WERI-Rb-1 (cell line): ENCODE measurements around the gene TNXB.
"Not testable (repeated sequence)": the region's sequence is repeated elsewhere in the genome, so short reads cannot be mapped to it uniquely, and the experiment has no call there.

Source experiments
- DNase-seq: peaks from one replicate; pipeline ENCODE4 v3.0.0-alpha.2; 2020
- H3K27ac ChIP-seq: fragments of 250-450 bp; sonication (Bioruptor Pico); 2 replicates; pipeline ENCODE4 v1.5.1; 2020; ENCODE audit warnings: mild to moderate bottlenecking, moderate library complexity
- H3K27me3 ChIP-seq: fragments of 250-450 bp; sonication (Bioruptor Pico); 2 replicates; pipeline ENCODE4 v1.5.1; 2021; ENCODE audit warnings: mild to moderate bottlenecking, low read depth, moderate library complexity; ENCODE audit not compliant: insufficient read depth, severe bottlenecking
- H3K36me3 ChIP-seq: fragments of 250-450 bp; sonication (Bioruptor Pico); 2 replicates; pipeline ENCODE4 v1.5.1; 2020; ENCODE audit warnings: mild to moderate bottlenecking, moderate library complexity
- H3K4me3 ChIP-seq: 2 replicates; pipeline ENCODE4 v1.5.1; 2011; ENCODE audit warnings: low read depth, mild to moderate bottlenecking, control low read depth, low read length
- H3K9me3 ChIP-seq: fragments of 250-450 bp; sonication (Bioruptor Pico); 2 replicates; pipeline ENCODE4 v1.5.1; 2021; ENCODE audit warnings: mild to moderate bottlenecking, moderate library complexity; ENCODE audit not compliant: severe bottlenecking
- CTCF ChIP-seq: IDR thresholded peaks from 2 replicates; pipeline ENCODE4 v1.5.1; 2011; ENCODE audit warnings: low read depth, mild to moderate bottlenecking, control low read depth, inconsistent platforms, low read length

Gene TNXB

GRCh38 chr6:32069460-32069859 is 39.7 kb downstream of the TNXB start:
- TF ChIP-seq CTCF: no peak
- no peak for DNase-seq
- Histone ChIP-seq H3K36me3 (no peaks in the 10 kb centered on the region), H3K4me3 (no peak overlapping the region), H3K9me3 (no peaks in the 10 kb centered on the region), H3K27ac (no peak overlapping the region), H3K27me3 (no peaks in the 10 kb centered on the region)

DNA sequence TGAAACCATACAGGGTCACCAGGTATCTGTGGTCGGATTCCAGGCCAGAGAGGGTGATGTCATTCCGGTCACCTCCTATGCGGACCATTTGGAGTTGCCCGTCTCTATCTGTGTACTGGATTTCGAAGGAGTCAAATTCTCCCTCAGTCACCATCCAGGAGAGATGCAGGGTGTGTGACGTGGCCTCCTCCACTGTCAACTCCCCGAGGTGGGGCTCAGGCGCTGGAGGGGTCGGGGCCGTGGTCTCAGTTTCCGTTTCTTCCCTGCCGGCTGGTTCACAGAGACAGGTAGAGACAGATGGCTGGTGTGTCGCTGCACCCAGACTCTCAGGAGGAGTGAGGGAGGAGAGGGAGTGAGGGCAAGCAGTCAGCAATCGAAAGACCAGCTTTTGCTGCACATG is 40.3 kb downstream of the TNXB start:
- H3K4me3 ChIP-seq: no peak overlapping the region
- no peaks in the 10 kb centered on the region for H3K36me3 ChIP-seq
- TF ChIP-seq CTCF: no peak
- H3K9me3 ChIP-seq: no peaks in the 10 kb centered on the region
- no peak for DNase-seq
- H3K27ac ChIP-seq: no peak overlapping the region
- H3K27me3 ChIP-seq: no peaks in the 10 kb centered on the region

GRCh38 chr6:32068315-32068714 is 40.8 kb downstream of the TNXB start:
- not testable (repeated sequence) for H3K36me3 ChIP-seq, H3K4me3 ChIP-seq, H3K9me3 ChIP-seq, H3K27ac ChIP-seq, DNase-seq, H3K27me3 ChIP-seq

DNA sequence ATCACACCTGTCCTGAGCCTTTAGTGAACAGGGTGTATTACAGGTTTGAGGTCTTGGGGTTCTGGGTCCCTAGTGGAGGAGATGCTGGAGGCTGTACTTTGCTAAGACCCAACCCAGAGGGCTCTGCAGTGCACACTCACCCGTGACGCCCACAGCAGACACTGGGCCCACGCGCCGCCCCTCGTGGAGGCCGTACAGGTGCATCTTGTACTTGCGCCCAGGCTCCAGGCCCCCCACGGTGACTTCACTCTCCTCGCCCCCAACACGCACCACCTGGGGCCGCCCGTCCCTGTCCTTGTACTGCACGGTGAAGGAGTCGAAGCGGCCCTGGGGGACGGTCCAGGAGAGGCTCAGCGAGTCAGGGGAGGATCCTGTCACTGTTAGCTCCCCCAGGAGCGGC is 41.6 kb downstream of the TNXB start:
- not testable (repeated sequence) for H3K9me3 ChIP-seq, H3K36me3 ChIP-seq, H3K27me3 ChIP-seq, DNase-seq, H3K4me3 ChIP-seq, H3K27ac ChIP-seq

GRCh38 chr6:32064706-32065105 is 44.4 kb downstream of the TNXB start:
- H3K4me3 ChIP-seq: no peak overlapping the region
- H3K27ac ChIP-seq: no peak overlapping the region
- H3K36me3 ChIP-seq: no peaks in the 10 kb centered on the region
- DNase-seq: no peak
- H3K27me3 ChIP-seq: no peaks in the 10 kb centered on the region
- no peak for TF ChIP-seq CTCF
- no peaks in the 10 kb centered on the region for H3K9me3 ChIP-seq

GRCh38 chr6:32060966-32061655 is 48.0 kb downstream of the TNXB start:
- no peaks in the 10 kb centered on the region for H3K27me3 ChIP-seq
- H3K4me3 ChIP-seq: no peak overlapping the region
- DNase-seq: no peak
- H3K9me3 ChIP-seq: peaks cover under 1% of the 10 kb centered on the region
- TF ChIP-seq CTCF: no peak
- no peaks in the 10 kb centered on the region for H3K36me3 ChIP-seq
- no peak overlapping the region for H3K27ac ChIP-seq

GRCh38 chr6:32058511-32058963 is 50.6 kb downstream of the TNXB start:
- TF ChIP-seq CTCF: no peak
- no peaks in the 10 kb centered on the region for H3K27me3 ChIP-seq
- no peak overlapping the region for H3K27ac ChIP-seq
- no peak overlapping the region for H3K4me3 ChIP-seq
- no peaks in the 10 kb centered on the region for H3K36me3 ChIP-seq
- no peak for DNase-seq
- peaks cover 3% of the 10 kb centered on the region for H3K9me3 ChIP-seq
